ENCODE measurements around the gene ABCA12.
A peak's percentile ranks its signal among the peaks of the same experiment; 100 is the strongest.

ABCA12 gene

DNA sequence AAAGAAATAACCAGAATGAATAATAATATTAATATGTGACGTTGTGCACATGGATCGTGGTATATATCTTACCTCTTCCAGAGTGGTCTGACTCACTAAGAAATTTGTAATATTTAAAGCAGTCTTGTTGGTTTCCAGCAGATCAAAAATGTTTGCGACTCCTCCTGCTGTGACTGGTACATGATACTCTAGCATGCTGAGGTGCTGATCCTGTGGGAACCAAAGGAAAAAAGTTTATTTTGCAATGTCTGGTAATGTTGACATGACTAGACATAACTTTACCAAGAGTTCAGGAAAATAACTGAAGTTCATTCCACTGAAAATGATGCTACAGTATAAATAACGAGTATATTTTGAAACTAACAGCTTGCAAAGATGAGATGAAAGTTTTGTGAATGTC, 204.4 kb downstream of the ABCA12 start:
- no peak for DNase-seq (ENCODE audit: low read depth)

DNA sequence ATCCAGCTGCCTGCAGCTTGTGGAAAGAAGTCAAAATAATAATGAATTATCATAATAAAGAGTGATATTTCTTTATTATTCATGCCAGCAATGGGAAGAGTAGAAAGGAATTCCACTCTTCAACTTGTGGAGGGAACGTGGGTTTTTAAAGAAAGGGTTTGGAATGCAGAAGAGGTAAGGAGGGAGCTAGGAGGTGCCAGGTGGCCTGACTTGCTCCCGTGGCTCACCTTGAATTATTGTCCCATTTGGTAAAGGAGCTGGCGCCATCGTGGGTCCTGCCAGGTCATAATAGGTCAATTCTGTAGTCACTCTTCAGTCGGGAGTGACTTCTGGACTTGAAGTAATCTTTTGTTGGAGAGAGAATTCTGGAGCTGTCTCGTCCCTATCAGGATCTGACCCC, 233.8 kb downstream of the ABCA12 start:
- DNase-seq (ENCODE audit: low read depth), result no peak

DNA sequence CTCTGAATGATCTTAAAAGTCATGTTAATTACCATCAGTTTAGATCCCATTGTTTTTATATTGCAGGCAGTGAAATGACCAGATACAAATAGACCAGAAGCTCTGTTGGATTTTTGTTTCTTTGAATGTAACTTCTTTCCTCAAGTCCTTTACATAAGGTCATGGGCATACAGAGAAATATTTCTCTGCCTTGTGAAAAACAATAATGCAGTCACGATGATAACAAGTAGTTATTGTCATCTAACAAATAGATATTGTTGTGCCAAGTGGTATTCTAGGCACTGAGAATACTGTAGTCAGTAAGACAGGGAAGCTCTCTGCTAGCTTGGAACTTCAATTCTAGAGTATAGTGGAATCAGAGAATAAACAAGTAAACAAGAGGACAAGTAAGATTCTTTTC, 234.2 kb downstream of the ABCA12 start:
- DNase-seq (ENCODE audit: low read depth), result no peak

DNA sequence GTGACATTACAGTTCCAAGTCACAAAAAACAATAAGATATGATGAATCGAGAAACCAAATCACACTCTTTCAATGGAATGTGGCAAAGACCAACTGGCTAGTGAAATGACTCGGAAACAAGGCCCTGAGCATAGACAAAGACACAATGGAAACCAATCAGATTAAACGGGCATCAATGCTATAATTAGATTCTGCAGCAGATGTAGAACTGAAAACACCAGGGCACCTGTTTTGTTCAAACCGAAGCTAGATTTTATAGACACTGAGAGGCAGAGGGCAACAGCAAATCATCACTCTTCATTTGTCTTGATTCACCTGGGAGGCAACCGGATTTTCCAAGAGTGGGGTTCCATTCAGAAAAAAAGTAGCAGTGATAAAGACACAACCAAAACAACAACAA, 236.1 kb downstream of the ABCA12 start:
- DNase-seq (ENCODE audit: low read depth), result no peak

DNA sequence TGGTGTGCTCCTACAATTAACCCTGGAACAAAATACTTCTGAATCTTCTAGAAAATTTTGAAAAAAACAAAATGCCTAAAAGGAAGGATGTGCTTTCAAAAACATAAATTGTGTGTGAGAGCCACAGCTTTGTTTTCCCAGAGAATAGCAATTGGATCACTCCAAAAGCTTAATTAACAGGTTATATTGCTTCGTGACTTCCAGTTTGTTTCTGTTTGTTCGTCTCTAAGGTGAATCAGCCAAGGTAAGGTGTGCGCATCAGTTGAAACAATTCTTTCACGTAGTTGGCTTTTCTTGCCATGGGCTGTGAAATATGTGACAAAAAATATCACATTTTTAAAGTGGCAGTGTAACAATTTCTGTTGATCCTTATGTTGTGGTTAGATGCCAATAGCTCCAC, 238.7 kb downstream of the ABCA12 start:
- no peak for DNase-seq (ENCODE audit: low read depth)

DNA sequence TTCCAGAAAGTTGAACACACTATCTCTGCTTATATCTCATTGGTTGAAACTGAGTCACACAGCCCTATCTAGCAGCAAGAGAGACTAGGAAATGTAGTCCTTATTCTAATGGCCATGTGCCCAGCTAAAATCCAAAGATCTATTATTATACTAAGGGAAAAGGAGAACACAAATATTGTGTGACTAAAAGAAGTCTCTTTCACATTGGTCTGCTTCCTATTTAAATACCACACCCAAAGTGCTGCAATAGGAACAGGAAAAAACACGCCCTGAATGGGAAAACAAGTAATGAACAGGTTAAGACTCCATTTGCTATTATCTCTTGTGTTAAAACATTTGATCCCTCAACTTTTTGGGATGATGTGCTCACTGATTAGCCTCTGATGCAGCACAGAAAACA, 242.2 kb downstream of the ABCA12 start:
- no peak for DNase-seq (ENCODE audit: low read depth)

DNA sequence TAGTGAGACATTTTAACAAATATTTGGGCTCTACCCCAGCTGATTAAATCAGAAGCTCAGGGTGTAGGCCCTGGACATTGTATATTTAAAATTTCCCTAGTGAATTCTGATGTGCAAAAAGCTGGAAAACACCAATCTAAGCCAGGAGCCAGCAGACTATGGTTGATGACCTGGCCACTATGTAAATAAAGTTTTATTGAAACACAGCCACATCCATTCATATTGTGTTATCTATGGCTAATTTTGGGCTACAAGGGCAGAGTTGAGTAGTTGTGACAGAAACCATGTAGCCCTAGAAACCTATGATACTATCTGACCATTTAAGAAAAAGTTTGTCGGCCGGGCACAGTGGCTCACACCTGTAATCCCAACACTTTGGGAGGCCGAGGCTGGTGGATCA, 243.0 kb downstream of the ABCA12 start:
- DNase-seq (ENCODE audit: low read depth), result no peak

DNA sequence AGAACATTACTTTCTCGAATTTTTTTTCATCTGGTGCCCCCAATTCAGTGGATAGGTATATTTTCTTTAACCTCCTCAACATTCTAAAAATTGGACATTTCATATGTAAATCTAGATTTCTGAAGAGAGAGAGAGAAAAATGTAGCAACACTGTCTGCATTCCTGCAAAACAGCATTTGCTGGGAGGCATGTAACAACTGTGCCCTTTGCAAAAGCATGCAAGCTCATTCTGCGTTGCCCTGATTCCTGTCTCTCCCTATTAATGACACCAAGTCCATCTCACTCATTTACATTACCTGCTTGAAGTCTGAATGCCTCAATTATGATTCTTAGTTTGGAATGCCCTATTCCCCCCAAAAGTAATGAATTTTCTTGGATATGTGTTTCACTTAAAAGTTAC, 249.1 kb downstream of the ABCA12 start:
- no peak for DNase-seq (ENCODE audit: low read depth)

DNA sequence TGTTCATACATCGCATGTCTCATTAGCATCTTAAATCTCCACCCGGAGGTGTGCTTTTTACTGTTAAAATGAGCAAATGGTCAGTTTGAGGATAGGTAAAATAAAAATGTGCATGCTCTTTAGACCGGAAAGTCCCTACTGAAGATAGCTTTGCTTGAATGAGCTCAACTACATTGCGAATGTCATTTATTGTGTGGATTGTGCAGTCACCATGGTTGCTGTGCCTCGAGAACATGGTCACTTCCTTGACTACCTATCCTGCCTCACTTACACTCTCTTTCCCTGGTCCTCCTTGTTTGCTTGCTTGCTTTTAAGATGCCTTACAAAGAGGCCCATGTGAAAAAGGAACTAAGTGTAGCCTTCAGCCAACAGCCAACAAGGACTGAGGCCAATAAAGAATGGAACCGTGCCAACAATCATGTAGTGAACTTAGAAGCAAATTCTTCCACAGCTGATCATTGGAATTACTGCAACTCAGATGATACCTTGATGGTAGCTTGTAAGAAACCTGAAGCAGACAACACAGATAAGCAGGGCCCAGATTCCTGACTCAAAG, 256.7 kb downstream of the ABCA12 start:
- DNase-seq (ENCODE audit: low read depth), result peak; percentile 6
